ENCODE results near the gene CCDC93. TPM values are rescaled to one million over a fixed set of nuclear protein-coding genes. Genes with fewer than 3 reads are reported as not detected.
"Not testable (repeated sequence)": the region's sequence is repeated elsewhere in the genome, so short reads cannot be mapped to it uniquely, and the experiment has no call there.

Gene CCDC93
- total RNA-seq, 8 experiments from 2014 or later, result 13.3 to 201 (median 35.0) TPM

- no peak for ATAC-seq (replicated peaks in 6 of 8)
- in situ Hi-C loops (cut with MboI; ENCODE audit: low pct_unique_long_range_greater_than_20kb in 2 of 9, low sequenced_read_pairs in 9 of 9, unreplicated experiment in 9 of 9), result loop anchor here in 8 of 9 experiments (10.0 to 25.0 kb wide), 5 partner anchors 121 to 824 kb away; no protein-coding TSS in a partner anchor
- Histone ChIP-seq H3K4me3 (no peak overlapping the region), H3K4me1 (replicated peaks in 1 of 2) (no peaks in the 10 kb centered on the region), H3K27ac (no peak overlapping the region)
- 0 to 93% (median 55%) methylated on average over 1 to 3 of the region's 7 CpGs; no CpG with 5 or more reads in 2 of the 10 experiments for WGBS, 10 experiments
These were observed 27.0 kb upstream of the CCDC93 start for GRCh38 chr2:118040891-118041290.

- 0 to 80% (median 38%) methylated on average over 1 to 4 of the region's 4 CpGs for WGBS, 10 experiments
- ATAC-seq (replicated peaks in 6 of 8), result peak in 4 of 8 experiments; percentile 50 to 84 (median 82)
- Histone ChIP-seq H3K4me3 (no peak overlapping the region), H3K4me1 (replicated peaks in 1 of 2) (no peaks in the 10 kb centered on the region), H3K27ac (no peak overlapping the region)
- in situ Hi-C loops (cut with MboI; ENCODE audit: low pct_unique_long_range_greater_than_20kb in 2 of 9, low sequenced_read_pairs in 9 of 9, unreplicated experiment in 9 of 9), result loop anchor here in 5 of 9 experiments (25.0 kb wide), 3 partner anchors 130 to 830 kb away; no protein-coding TSS in a partner anchor
These were observed 18.5 kb upstream of the CCDC93 start for GRCh38 chr2:118032169-118033013.

- ATAC-seq (replicated peaks in 6 of 8), result no peak
- in situ Hi-C loops (cut with MboI; ENCODE audit: low pct_unique_long_range_greater_than_20kb in 2 of 9, low sequenced_read_pairs in 9 of 9, unreplicated experiment in 9 of 9), result loop anchor here in 5 of 9 experiments (25.0 kb wide), 3 partner anchors 131 to 831 kb away; no protein-coding TSS in a partner anchor
- no peak overlapping the region for H3K4me3 ChIP-seq
- H3K27ac ChIP-seq, result no peak overlapping the region
- H3K4me1 ChIP-seq (replicated peaks in 1 of 2), result no peaks in the 10 kb centered on the region
These were observed 17.7 kb upstream of the CCDC93 start for GRCh38 chr2:118031566-118031965.

- H3K4me3 ChIP-seq, result no peak overlapping the region
- in situ Hi-C loops (cut with MboI; ENCODE audit: low pct_unique_long_range_greater_than_20kb in 2 of 9, low sequenced_read_pairs in 9 of 9, unreplicated experiment in 9 of 9), result loop anchor here in 5 of 9 experiments (25.0 kb wide), 3 partner anchors 133 to 833 kb away; no protein-coding TSS in a partner anchor
- no peak for ATAC-seq (replicated peaks in 6 of 8)
- 60 to 100% (median 90%) methylated on average over 1 to 5 of the region's 6 CpGs; no CpG with 5 or more reads in 3 of the 10 experiments for WGBS, 10 experiments
- no peaks in the 10 kb centered on the region for H3K4me1 ChIP-seq (replicated peaks in 1 of 2)
- H3K27ac ChIP-seq, result no peak overlapping the region
These were observed 15.2 kb upstream of the CCDC93 start for GRCh38 chr2:118029025-118029424.

GRCh38 chr2:118021356-118021755, 7.5 kb upstream of the CCDC93 start:
- H3K4me1 ChIP-seq (replicated peaks in 1 of 2), result no peaks in the 10 kb centered on the region

GRCh38 chr2:118019821-118020220, 6.0 kb upstream of the CCDC93 start:
- ATAC-seq (replicated peaks in 6 of 8), result no peak
- Histone ChIP-seq H3K4me3 (no peak overlapping the region), H3K27ac (no peak overlapping the region), H3K4me1 (replicated peaks in 1 of 2) (peaks cover 2% of the 10 kb centered on the region in 2 donors)
- in situ Hi-C loops (cut with MboI; ENCODE audit: low pct_unique_long_range_greater_than_20kb in 2 of 9, low sequenced_read_pairs in 9 of 9, unreplicated experiment in 9 of 9), result loop anchor here in 1 of 9 experiments (25.0 kb wide), 1 partner anchor 183 kb away; no protein-coding TSS in a partner anchor
- 42 to 83% (median 59%) methylated on average over 1 of the region's 1 CpG; no CpG with 5 or more reads in 4 of the 10 experiments for WGBS, 10 experiments

More at GRCh38 chr2:118021356-118021755, 7.5 kb upstream of the CCDC93 start:
- Histone ChIP-seq H3K4me3 (no peak overlapping the region), H3K27ac (no peak overlapping the region)
- ATAC-seq (replicated peaks in 6 of 8), result no peak
- in situ Hi-C loops (cut with MboI; ENCODE audit: low pct_unique_long_range_greater_than_20kb in 2 of 9, low sequenced_read_pairs in 9 of 9, unreplicated experiment in 9 of 9), result loop anchor here in 1 of 9 experiments (25.0 kb wide), 1 partner anchor 184 kb away; no protein-coding TSS in a partner anchor

- WGBS, 10 experiments, result 48 to 100% (median 79%) methylated on average over 1 to 5 of the region's 5 CpGs; no CpG with 5 or more reads in 2 of the 10 experiments
- Histone ChIP-seq H3K4me3 (no peak overlapping the region), H3K4me1 (replicated peaks in 1 of 2) (peaks cover 2 to 11% of the 10 kb centered on the region in 2 donors), H3K27ac (no peak overlapping the region)
- no peak for ATAC-seq (replicated peaks in 6 of 8)
- in situ Hi-C loops (cut with MboI; ENCODE audit: low pct_unique_long_range_greater_than_20kb in 2 of 9, low sequenced_read_pairs in 9 of 9, unreplicated experiment in 9 of 9), result loop anchor here in 1 of 9 experiments (25.0 kb wide), 1 partner anchor 180 kb away; no protein-coding TSS in a partner anchor
These were observed 3.0 kb upstream of the CCDC93 start for GRCh38 chr2:118016911-118017310.

- not testable (repeated sequence) for ATAC-seq (replicated peaks in 6 of 8); H3K4me3 ChIP-seq; H3K27ac ChIP-seq
- WGBS, 10 experiments, result 60 to 100% (median 88%) methylated on average over 1 to 8 of the region's 10 CpGs; no CpG with 5 or more reads in 3 of the 10 experiments
- in situ Hi-C loops (cut with MboI; ENCODE audit: low pct_unique_long_range_greater_than_20kb in 2 of 9, low sequenced_read_pairs in 9 of 9, unreplicated experiment in 9 of 9), result loop anchor here in 1 of 9 experiments (25.0 kb wide), 1 partner anchor 178 kb away; no protein-coding TSS in a partner anchor
- peaks cover 2 to 11% of the 10 kb centered on the region in 2 donors for H3K4me1 ChIP-seq (replicated peaks in 1 of 2)
These were observed 1.9 kb upstream of the CCDC93 start for GRCh38 chr2:118015761-118016160.

- H3K27ac ChIP-seq, result no peak overlapping the region
- peak in 3 of 8 experiments; percentile 23 to 44 (median 39) for ATAC-seq (replicated peaks in 6 of 8)
These were observed 588 bp upstream of the CCDC93 start for GRCh38 chr2:118014492-118014824.

GRCh38 chr2:118013221-118013723, 598 bp downstream of the CCDC93 start:
- Histone ChIP-seq H3K27ac (peak overlapping the region in 1 of 2 donors; percentile 71), H3K4me1 (replicated peaks in 1 of 2) (peaks cover 2 to 11% of the 10 kb centered on the region in 2 donors), H3K4me3 (peak overlapping the region; percentile 69 to 98 (median 84))
- in situ Hi-C loops (cut with MboI; ENCODE audit: low pct_unique_long_range_greater_than_20kb in 2 of 9, low sequenced_read_pairs in 9 of 9, unreplicated experiment in 9 of 9), result loop anchor here in 1 of 9 experiments (25.0 kb wide), 1 partner anchor 176 kb away; no protein-coding TSS in a partner anchor
- ATAC-seq (replicated peaks in 6 of 8), result peak; percentile 40 to 76 (median 58)
- 0% methylated on average over 3 of the region's 48 CpGs; no CpG with 5 or more reads in 9 of the 10 experiments for WGBS, 10 experiments

More at GRCh38 chr2:118014492-118014824, 588 bp upstream of the CCDC93 start:
- Histone ChIP-seq H3K4me1 (replicated peaks in 1 of 2) (peaks cover 2 to 11% of the 10 kb centered on the region in 2 donors), H3K4me3 (peak overlapping the region; percentile 69 to 98 (median 84))
- in situ Hi-C loops (cut with MboI; ENCODE audit: low pct_unique_long_range_greater_than_20kb in 2 of 9, low sequenced_read_pairs in 9 of 9, unreplicated experiment in 9 of 9), result loop anchor here in 1 of 9 experiments (25.0 kb wide), 1 partner anchor 177 kb away; no protein-coding TSS in a partner anchor
- 0 to 3% (median 0%) methylated on average over 1 to 12 of the region's 17 CpGs; no CpG with 5 or more reads in 2 of the 10 experiments for WGBS, 10 experiments

GRCh38 chr2:118012778-118013177, 1.1 kb downstream of the CCDC93 start:
- H3K4me1 ChIP-seq (replicated peaks in 1 of 2), result peaks cover 2 to 11% of the 10 kb centered on the region in 2 donors
- peak overlapping the region; percentile 69 to 98 (median 84) for H3K4me3 ChIP-seq
- no peak overlapping the region for H3K27ac ChIP-seq
- no peak for ATAC-seq (replicated peaks in 6 of 8)
- in situ Hi-C loops (cut with MboI; ENCODE audit: low pct_unique_long_range_greater_than_20kb in 2 of 9, low sequenced_read_pairs in 9 of 9, unreplicated experiment in 9 of 9), result loop anchor here in 1 of 9 experiments (25.0 kb wide), 1 partner anchor 175 kb away; no protein-coding TSS in a partner anchor
- 0 to 83% (median 47%) methylated on average over 1 to 5 of the region's 6 CpGs; no CpG with 5 or more reads in 2 of the 10 experiments for WGBS, 10 experiments

GRCh38 chr2:118010473-118010872, 3.4 kb downstream of the CCDC93 start:
- ATAC-seq (replicated peaks in 6 of 8), result no peak
- H3K4me3 ChIP-seq, result no peak overlapping the region
- in situ Hi-C loops (cut with MboI; ENCODE audit: low pct_unique_long_range_greater_than_20kb in 2 of 9, low sequenced_read_pairs in 9 of 9, unreplicated experiment in 9 of 9), result loop anchor here in 1 of 9 experiments (25.0 kb wide), 1 partner anchor 173 kb away; no protein-coding TSS in a partner anchor
- no peak overlapping the region for H3K27ac ChIP-seq
- peaks cover 2 to 11% of the 10 kb centered on the region in 2 donors for H3K4me1 ChIP-seq (replicated peaks in 1 of 2)
